Chondrocyte (in vitro differentiated cells): ENCODE measurements around the gene SPACDR. TPM values are rescaled to one million over a fixed set of nuclear protein-coding genes. Genes with fewer than 3 reads are reported as not detected.
"Not testable (repeated sequence)": the region's sequence is repeated elsewhere in the genome, so short reads cannot be mapped to it uniquely, and the experiment has no call there.

Source experiments
- DNase-seq: peaks from one replicate; pipeline ENCODE4 v3.0.0; 2021; ENCODE audit warnings: mixed read lengths, low spot score
- H3K27ac Mint-ChIP-seq: one replicate; pipeline ENCODE4 v1.8.0; 2021; ENCODE audit warnings: mild to moderate bottlenecking, moderate library complexity, mixed read lengths; ENCODE audit not compliant: unreplicated experiment
- H3K27me3 Mint-ChIP-seq: 2 replicates; pipeline ENCODE4 v1.8.0; 2021; ENCODE audit warnings: low read depth, mixed read lengths
- H3K36me3 Mint-ChIP-seq: 2 replicates; pipeline ENCODE4 v1.8.0; 2021; ENCODE audit warnings: low read depth, mixed read lengths
- H3K4me1 Mint-ChIP-seq: 2 replicates; pipeline ENCODE4 v1.8.0; 2021; ENCODE audit warnings: low read depth, mild to moderate bottlenecking, mixed read lengths
- H3K4me3 Mint-ChIP-seq: one replicate; pipeline ENCODE4 v1.8.0; 2021; ENCODE audit warnings: mild to moderate bottlenecking, moderate library complexity, mixed read lengths; ENCODE audit not compliant: unreplicated experiment
- H3K9me3 Mint-ChIP-seq: 2 replicates; pipeline ENCODE4 v1.8.0; 2021; ENCODE audit warnings: low read depth, mixed read lengths
- CTCF ChIP-seq: fragments of 200-600 bp; sonication (generic); IDR thresholded peaks from 2 replicates; pipeline ENCODE4 v1.5.0; 2021; ENCODE audit warnings: antibody characterized with exemption, mild to moderate bottlenecking, moderate library complexity
- total RNA-seq: library from RNA; stranded (reverse); gene quantifications from 3 replicates; pipeline ENCODE4 v1.2.1, GENCODE V29; 2021

SPACDR gene
- total RNA-seq, 1 donor from 2014 or later = 0.42 TPM

- Mint-ChIP-seq H3K27me3 (no peaks in the 10 kb centered on the region), H3K4me3 (no peak overlapping the region), H3K9me3 (no peaks in the 10 kb centered on the region), H3K36me3 (no peaks in the 10 kb centered on the region), H3K27ac (no peak overlapping the region), H3K4me1 (peaks cover 8% of the 10 kb centered on the region)
- no peak for DNase-seq
- no peak for TF ChIP-seq CTCF
Measured at GRCh38 chr7:100446040-100446439, 18.0 kb downstream of the SPACDR start.

- Mint-ChIP-seq H3K4me1 (peaks cover 4% of the 10 kb centered on the region), H3K9me3 (no peaks in the 10 kb centered on the region), H3K27me3 (no peaks in the 10 kb centered on the region), H3K27ac (no peak overlapping the region), H3K36me3 (no peaks in the 10 kb centered on the region), H3K4me3 (no peak overlapping the region)
- DNase-seq = peak; percentile 54
- TF ChIP-seq CTCF = no peak
Measured at GRCh38 chr7:100444311-100445278, 19.5 kb downstream of the SPACDR start.

GRCh38 chr7:100443096-100443840 is 20.8 kb downstream of the SPACDR start:
- Mint-ChIP-seq H3K27ac (no peak overlapping the region), H3K4me3 (no peak overlapping the region), H3K27me3 (no peaks in the 10 kb centered on the region), H3K9me3 (no peaks in the 10 kb centered on the region), H3K36me3 (no peaks in the 10 kb centered on the region), H3K4me1 (peaks cover 4% of the 10 kb centered on the region)
- no peak for TF ChIP-seq CTCF
- peak; percentile 54 for DNase-seq

GRCh38 chr7:100441641-100442535 is 22.2 kb downstream of the SPACDR start:
- no peak overlapping the region for H3K27ac Mint-ChIP-seq
- no peak for TF ChIP-seq CTCF
- H3K4me1 Mint-ChIP-seq = peaks cover 4% of the 10 kb centered on the region
- no peaks in the 10 kb centered on the region for H3K9me3 Mint-ChIP-seq
- H3K27me3 Mint-ChIP-seq = no peaks in the 10 kb centered on the region
- H3K4me3 Mint-ChIP-seq = no peak overlapping the region
- peak; percentile 50 for DNase-seq
- H3K36me3 Mint-ChIP-seq = no peaks in the 10 kb centered on the region

GRCh38 chr7:100439244-100439643 is 24.8 kb downstream of the SPACDR start:
- H3K36me3 Mint-ChIP-seq, H3K4me3 Mint-ChIP-seq, H3K27me3 Mint-ChIP-seq, H3K9me3 Mint-ChIP-seq: not testable (repeated sequence)
- Mint-ChIP-seq H3K4me1 (peaks cover 12% of the 10 kb centered on the region), H3K27ac (peak overlapping the region; percentile 73)
- DNase-seq = peak; percentile 11

- not testable (repeated sequence) for H3K4me3 Mint-ChIP-seq, H3K9me3 Mint-ChIP-seq, H3K27me3 Mint-ChIP-seq, H3K27ac Mint-ChIP-seq, H3K36me3 Mint-ChIP-seq
- H3K4me1 Mint-ChIP-seq = peaks cover 16% of the 10 kb centered on the region
- DNase-seq = peak; percentile 3
Measured at GRCh38 chr7:100438731-100439130, 25.3 kb downstream of the SPACDR start.
